GM12878 (cell line): ENCODE results near the gene SPATA24. TPM values are rescaled to one million over a fixed set of nuclear protein-coding genes. Genes with fewer than 3 reads are reported as not detected.

Source experiments
- CHD2 ChIP-seq: IDR thresholded peaks from 2 replicates; pipeline ENCODE4 v1.6.1; 2011; ENCODE audit warnings: low read depth, low read length, improper control_type of control experiment, borderline replicate concordance
- HDAC2 ChIP-seq: fragments of 200-600 bp; sonication (generic); IDR thresholded peaks from 2 replicates; pipeline ENCODE4 v1.6.1; 2017
- IKZF2 ChIP-seq, 2 experiments: fragments of 450-650 bp; IDR thresholded peaks; 2 replicates each; pipeline ENCODE4 v1.6.1; 2017; ENCODE audit warnings: mild to moderate bottlenecking in 2 of 2, moderate library complexity in 2 of 2
- MEF2B ChIP-seq: fragments of 450-650 bp; IDR thresholded peaks from 2 replicates; pipeline ENCODE4 v1.6.1; 2018; ENCODE audit warnings: mild to moderate bottlenecking, moderate library complexity; ENCODE audit not compliant: partially characterized antibody, poor library complexity, severe bottlenecking
- NFYB ChIP-seq: IDR thresholded peaks from 2 replicates; pipeline ENCODE4 v1.6.1; 2011; ENCODE audit warnings: low read depth, mild to moderate bottlenecking, low read length, improper control_type of control experiment, moderate library complexity; ENCODE audit not compliant: insufficient read depth
- PAX5 ChIP-seq: IDR thresholded peaks from 2 replicates; pipeline ENCODE4 v1.6.1; 2011; ENCODE audit warnings: low read depth, low read length, borderline replicate concordance
- PKNOX1 ChIP-seq: fragments of 450-650 bp; IDR thresholded peaks from 2 replicates; pipeline ENCODE4 v1.6.1; 2016; ENCODE audit warnings: mild to moderate bottlenecking
- PML ChIP-seq: IDR thresholded peaks from 2 replicates; pipeline ENCODE4 v1.6.1; 2012; ENCODE audit warnings: low read length, inconsistent platforms
- PRDM15 ChIP-seq: fragments of 450-650 bp; formaldehyde crosslinking; IDR thresholded peaks from 2 replicates; pipeline ENCODE4 v1.4.0; 2020; ENCODE audit warnings: mild to moderate bottlenecking, moderate library complexity
- RUNX3 ChIP-seq: IDR thresholded peaks from 2 replicates; pipeline ENCODE4 v1.6.1; 2012; ENCODE audit warnings: low read length, inconsistent platforms
- SIN3A ChIP-seq: IDR thresholded peaks from 2 replicates; pipeline ENCODE4 v1.6.1; 2012; ENCODE audit warnings: low read depth, low read length, improper control_type of control experiment
- SUZ12 ChIP-seq: fragments of 200-600 bp; sonication (generic); IDR thresholded peaks from one replicate; pipeline ENCODE4 v1.6.1; 2018; ENCODE audit warnings: antibody characterized with exemption, mild to moderate bottlenecking; ENCODE audit not compliant: unreplicated experiment
- TCF3 ChIP-seq: IDR thresholded peaks from 2 replicates; pipeline ENCODE4 v1.6.1; 2012; ENCODE audit warnings: low read depth, mild to moderate bottlenecking, low read length, borderline replicate concordance; ENCODE audit not compliant: insufficient read depth
- ZBTB4 ChIP-seq: fragments of 450-650 bp; formaldehyde crosslinking; IDR thresholded peaks from 2 replicates; pipeline ENCODE4 v1.4.0; 2022; ENCODE audit warnings: mild to moderate bottlenecking, moderate library complexity
- polyA plus RNA-seq, 11 experiments: library from polyadenylated mRNA; depleted of rRNA in 4 of 11; unstranded in 6 of 11; stranded (reverse) in 5 of 11; fragments of >200 nt; fragmentation: Nextera tagmentation in 4 of 11; fragmentation: Illumina TruSeq in 1 of 11; extraction: Ambion mirVana in 4 of 11; extraction: Trizol in 1 of 11; gene quantifications; 1 replicate in 1 of 11; 2 replicates in 10 of 11; pipeline versions ENCODE4 v1.2.1 to v1.2.3, GENCODE V29; 2011 to 2016; ENCODE audit warnings: inconsistent platforms in 2 of 11, missing spikeins in 2 of 11, low read depth in 1 of 11
- total RNA-seq, 4 experiments: library from RNA; depleted of rRNA in 3 of 4; stranded (reverse); fragments of >200 nt in 3 of 4; fragmentation: Illumina TruSeq in 1 of 4; extraction: Trizol in 1 of 4; gene quantifications; 2 replicates each; pipeline versions ENCODE4 v1.2.1 to v1.2.3, GENCODE V29; 2013 to 2021
- TF ChIP-seq, protein P1 (sequence below): fragments of 450-650 bp; IDR thresholded peaks from 2 replicates; pipeline ENCODE4 v1.6.1; 2018; ENCODE audit warnings: mild to moderate bottlenecking, low read depth, moderate library complexity; ENCODE audit not compliant: partially characterized antibody
- TF ChIP-seq, protein P2 (sequence below): fragments of 450-650 bp; IDR thresholded peaks from 2 replicates; pipeline ENCODE4 v1.6.1; 2016; ENCODE audit warnings: mild to moderate bottlenecking

The SPATA24 gene
- total and polyA plus RNA-seq, 10 of the 15 experiments (the other 5 are each of a cell fraction or from before 2014, with no cell fraction given) = 4.1 to 9.8 (median 7.3) TPM

DNA sequence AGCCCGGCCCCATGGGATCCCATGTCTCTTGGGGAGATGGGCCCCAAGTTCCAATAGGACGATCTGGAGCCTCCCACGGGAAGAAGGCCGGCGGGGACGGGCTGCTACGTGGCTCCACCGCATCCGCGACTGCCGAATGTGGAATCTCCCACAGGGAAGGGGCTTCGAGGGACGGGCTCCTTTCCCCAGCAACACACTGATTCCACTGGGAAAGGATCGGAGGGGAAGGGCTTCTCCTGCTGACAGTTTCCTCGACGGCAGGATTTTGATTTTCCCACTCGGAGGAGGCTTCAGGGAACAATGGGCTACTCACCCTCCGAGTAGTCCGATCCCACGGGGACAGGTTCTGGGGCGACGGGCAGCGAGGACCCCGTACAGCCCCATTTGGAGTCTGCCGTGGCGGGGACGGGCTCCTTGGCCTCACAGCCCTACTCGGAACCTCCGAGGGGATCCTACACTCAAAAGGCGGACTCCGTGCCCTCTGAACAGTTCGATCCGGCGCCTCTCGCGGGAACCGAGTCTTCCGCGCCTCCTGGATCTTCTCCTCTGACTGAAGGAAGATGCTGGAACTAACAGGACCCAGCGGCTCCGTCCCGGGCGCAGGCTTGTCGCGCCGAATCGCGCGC is 10.3 kb downstream of the SPATA24 start (continued):
- TF ChIP-seq ZBTB4 (no peak), NFYB (no peak), SUZ12 (no peak), PML (no peak), MEF2B (peak; percentile 67), PRDM15 (CRISPR knock-in tag) (no peak), TCF3 (no peak), PAX5 (no peak), HDAC2 (no peak), IKZF2 (IDR thresholded peaks at IDR 0.05) (peak in 1 of 2 experiments; percentile 21; a peak in 1 of 4 replicates), SIN3A (no peak), RUNX3 (no peak), PKNOX1 (no peak), CHD2 (0 out of 2 replicates have a peak, but pooled peaks have one; percentile 19)
- TF ChIP-seq, protein P1, sequence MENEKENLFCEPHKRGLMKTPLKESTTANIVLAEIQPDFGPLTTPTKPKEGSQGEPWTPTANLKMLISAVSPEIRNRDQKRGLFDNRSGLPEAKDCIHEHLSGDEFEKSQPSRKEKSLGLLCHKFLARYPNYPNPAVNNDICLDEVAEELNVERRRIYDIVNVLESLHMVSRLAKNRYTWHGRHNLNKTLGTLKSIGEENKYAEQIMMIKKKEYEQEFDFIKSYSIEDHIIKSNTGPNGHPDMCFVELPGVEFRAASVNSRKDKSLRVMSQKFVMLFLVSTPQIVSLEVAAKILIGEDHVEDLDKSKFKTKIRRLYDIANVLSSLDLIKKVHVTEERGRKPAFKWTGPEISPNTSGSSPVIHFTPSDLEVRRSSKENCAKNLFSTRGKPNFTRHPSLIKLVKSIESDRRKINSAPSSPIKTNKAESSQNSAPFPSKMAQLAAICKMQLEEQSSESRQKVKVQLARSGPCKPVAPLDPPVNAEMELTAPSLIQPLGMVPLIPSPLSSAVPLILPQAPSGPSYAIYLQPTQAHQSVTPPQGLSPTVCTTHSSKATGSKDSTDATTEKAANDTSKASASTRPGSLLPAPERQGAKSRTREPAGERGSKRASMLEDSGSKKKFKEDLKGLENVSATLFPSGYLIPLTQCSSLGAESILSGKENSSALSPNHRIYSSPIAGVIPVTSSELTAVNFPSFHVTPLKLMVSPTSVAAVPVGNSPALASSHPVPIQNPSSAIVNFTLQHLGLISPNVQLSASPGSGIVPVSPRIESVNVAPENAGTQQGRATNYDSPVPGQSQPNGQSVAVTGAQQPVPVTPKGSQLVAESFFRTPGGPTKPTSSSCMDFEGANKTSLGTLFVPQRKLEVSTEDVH = no peak
- TF ChIP-seq, protein P2, sequence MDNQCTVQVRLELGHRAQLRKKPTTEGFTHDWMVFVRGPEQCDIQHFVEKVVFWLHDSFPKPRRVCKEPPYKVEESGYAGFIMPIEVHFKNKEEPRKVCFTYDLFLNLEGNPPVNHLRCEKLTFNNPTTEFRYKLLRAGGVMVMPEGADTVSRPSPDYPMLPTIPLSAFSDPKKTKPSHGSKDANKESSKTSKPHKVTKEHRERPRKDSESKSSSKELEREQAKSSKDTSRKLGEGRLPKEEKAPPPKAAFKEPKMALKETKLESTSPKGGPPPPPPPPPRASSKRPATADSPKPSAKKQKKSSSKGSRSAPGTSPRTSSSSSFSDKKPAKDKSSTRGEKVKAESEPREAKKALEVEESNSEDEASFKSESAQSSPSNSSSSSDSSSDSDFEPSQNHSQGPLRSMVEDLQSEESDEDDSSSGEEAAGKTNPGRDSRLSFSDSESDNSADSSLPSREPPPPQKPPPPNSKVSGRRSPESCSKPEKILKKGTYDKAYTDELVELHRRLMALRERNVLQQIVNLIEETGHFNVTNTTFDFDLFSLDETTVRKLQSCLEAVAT = peak; percentile 85
